ENCODE measurements around the gene HMCN1. TPM values are rescaled to one million over a fixed set of nuclear protein-coding genes. Genes with fewer than 3 reads are reported as not detected.

HMCN1 gene
- polyA plus RNA-seq, 1 donor from 2014 or later = 0.66 TPM

GRCh38 chr1:185987611-185988321 is 253.6 kb downstream of the HMCN1 start:
- Histone ChIP-seq H3K27ac (ENCODE audit: low read length) (no peak overlapping the region), H3K36me3 (ENCODE audit: insufficient read depth, low read length) (no peaks in the 10 kb centered on the region), H4K20me1 (ENCODE audit: insufficient read depth) (no peaks in the 10 kb centered on the region), H3K4me2 (ENCODE audit: low read length) (no peak overlapping the region), H3F3A (ENCODE audit: insufficient read depth, low read length, poor library complexity, severe bottlenecking) (no peaks in the 10 kb centered on the region), H3K79me2 (replicated peaks; ENCODE audit: insufficient read depth, low read length) (no peaks in the 10 kb centered on the region), H3K9me2 (ENCODE audit: insufficient read depth, low read length) (no peaks in the 10 kb centered on the region), H3K27me3 (ENCODE audit: insufficient read depth, low read depth, low read length) (no peaks in the 10 kb centered on the region), H2AFZ (ENCODE audit: low read depth, low read length) (no peak overlapping the region), H3K9me3 (ENCODE audit: low read length) (no peaks in the 10 kb centered on the region), H3K9ac (ENCODE audit: low read length) (no peak overlapping the region), H3K4me3 (ENCODE audit: low read length) (no peak overlapping the region)
- TF ChIP-seq CTCF (IDR thresholded peaks at IDR 0.05; ENCODE audit: poor library complexity, severe bottlenecking) (no peak), TAF1 (IDR thresholded peaks at IDR 0.05; ENCODE audit: low read depth) (no peak), MXI1 (conservative IDR thresholded peaks at IDR 0.05; ENCODE audit: poor library complexity, severe bottlenecking) (no peak), POLR2AphosphoS5 (IDR thresholded peaks at IDR 0.05) (no peak), EP300 (conservative IDR thresholded peaks at IDR 0.05; ENCODE audit: poor library complexity, severe bottlenecking) (no peak), EZH2 (IDR thresholded peaks at IDR 0.05; ENCODE audit: borderline replicate concordance, insufficient read depth, low read length, poor library complexity, severe bottlenecking) (no peak), RAD21 (conservative IDR thresholded peaks at IDR 0.05) (no peak), REST (IDR thresholded peaks at IDR 0.05; ENCODE audit: borderline replicate concordance) (no peak)

- Histone ChIP-seq H3F3A (ENCODE audit: insufficient read depth, low read length, poor library complexity, severe bottlenecking) (no peaks in the 10 kb centered on the region), H3K4me3 (ENCODE audit: low read length) (no peak overlapping the region), H3K27ac (ENCODE audit: low read length) (no peak overlapping the region), H3K9ac (ENCODE audit: low read length) (no peak overlapping the region), H3K36me3 (ENCODE audit: insufficient read depth, low read length) (no peaks in the 10 kb centered on the region), H3K9me3 (ENCODE audit: low read length) (no peaks in the 10 kb centered on the region), H3K4me2 (ENCODE audit: low read length) (no peak overlapping the region), H3K9me2 (ENCODE audit: insufficient read depth, low read length) (no peaks in the 10 kb centered on the region), H4K20me1 (ENCODE audit: insufficient read depth) (no peaks in the 10 kb centered on the region), H3K79me2 (replicated peaks; ENCODE audit: insufficient read depth, low read length) (no peaks in the 10 kb centered on the region), H3K27me3 (ENCODE audit: insufficient read depth, low read depth, low read length) (no peaks in the 10 kb centered on the region), H2AFZ (ENCODE audit: low read depth, low read length) (no peak overlapping the region)
- TF ChIP-seq POLR2AphosphoS5 (IDR thresholded peaks at IDR 0.05) (no peak), EP300 (conservative IDR thresholded peaks at IDR 0.05; ENCODE audit: poor library complexity, severe bottlenecking) (no peak), EZH2 (IDR thresholded peaks at IDR 0.05; ENCODE audit: borderline replicate concordance, insufficient read depth, low read length, poor library complexity, severe bottlenecking) (no peak), REST (IDR thresholded peaks at IDR 0.05; ENCODE audit: borderline replicate concordance) (no peak), SMC3 (conservative IDR thresholded peaks at IDR 0.05; ENCODE audit: poor library complexity) (no peak), CTCF (IDR thresholded peaks at IDR 0.05; ENCODE audit: poor library complexity, severe bottlenecking) (no peak), MXI1 (conservative IDR thresholded peaks at IDR 0.05; ENCODE audit: poor library complexity, severe bottlenecking) (no peak), RAD21 (conservative IDR thresholded peaks at IDR 0.05) (no peak), TAF1 (IDR thresholded peaks at IDR 0.05; ENCODE audit: low read depth) (no peak)
Observed at GRCh38 chr1:185990565-185990964, 256.4 kb downstream of the HMCN1 start.
